ENCODE measurements around the gene ZNF568. TPM values are rescaled to one million over a fixed set of nuclear protein-coding genes. Genes with fewer than 3 reads are reported as not detected.

ZNF568 gene
- total RNA-seq, 1 donor, result 13.5 TPM

DNA sequence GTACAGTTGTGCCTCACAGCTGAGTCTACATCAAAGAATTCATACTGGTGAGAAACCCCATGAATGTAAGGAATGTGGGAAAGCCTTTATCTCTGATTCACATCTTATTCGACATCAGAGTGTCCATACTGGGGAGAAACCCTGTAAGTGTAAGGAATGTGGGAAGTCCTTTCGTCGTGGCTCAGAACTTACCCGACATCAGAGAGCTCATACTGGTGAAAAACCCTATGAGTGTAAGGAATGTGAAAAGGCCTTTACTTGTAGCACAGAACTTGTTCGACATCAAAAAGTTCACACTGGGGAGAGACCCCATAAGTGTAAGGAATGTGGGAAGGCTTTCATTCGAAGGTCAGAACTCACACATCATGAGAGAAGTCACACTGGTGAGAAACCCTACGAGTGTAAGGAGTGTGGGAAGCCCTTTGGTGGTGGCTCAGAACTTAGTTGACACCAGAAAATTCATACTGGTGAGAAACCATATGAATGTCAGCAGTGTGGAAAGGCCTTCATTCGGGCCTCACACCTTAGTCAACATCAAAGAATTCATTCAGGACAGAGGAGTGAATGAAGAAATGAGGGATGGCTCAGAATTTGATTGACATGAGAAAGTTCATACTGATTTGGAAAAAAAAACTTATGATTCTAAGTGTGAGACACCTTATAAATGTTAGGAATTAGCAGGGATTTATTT lies 81.2 kb downstream of the ZNF568 start:
- TF ChIP-seq, protein P1, sequence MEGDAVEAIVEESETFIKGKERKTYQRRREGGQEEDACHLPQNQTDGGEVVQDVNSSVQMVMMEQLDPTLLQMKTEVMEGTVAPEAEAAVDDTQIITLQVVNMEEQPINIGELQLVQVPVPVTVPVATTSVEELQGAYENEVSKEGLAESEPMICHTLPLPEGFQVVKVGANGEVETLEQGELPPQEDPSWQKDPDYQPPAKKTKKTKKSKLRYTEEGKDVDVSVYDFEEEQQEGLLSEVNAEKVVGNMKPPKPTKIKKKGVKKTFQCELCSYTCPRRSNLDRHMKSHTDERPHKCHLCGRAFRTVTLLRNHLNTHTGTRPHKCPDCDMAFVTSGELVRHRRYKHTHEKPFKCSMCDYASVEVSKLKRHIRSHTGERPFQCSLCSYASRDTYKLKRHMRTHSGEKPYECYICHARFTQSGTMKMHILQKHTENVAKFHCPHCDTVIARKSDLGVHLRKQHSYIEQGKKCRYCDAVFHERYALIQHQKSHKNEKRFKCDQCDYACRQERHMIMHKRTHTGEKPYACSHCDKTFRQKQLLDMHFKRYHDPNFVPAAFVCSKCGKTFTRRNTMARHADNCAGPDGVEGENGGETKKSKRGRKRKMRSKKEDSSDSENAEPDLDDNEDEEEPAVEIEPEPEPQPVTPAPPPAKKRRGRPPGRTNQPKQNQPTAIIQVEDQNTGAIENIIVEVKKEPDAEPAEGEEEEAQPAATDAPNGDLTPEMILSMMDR (IDR thresholded peaks at IDR 0.05; ENCODE audit: insufficient read depth, low read length), result no peak
- DNase-seq (ENCODE audit: low read depth), result no peak
- no peak overlapping the region for H3K4me3 ChIP-seq (ENCODE audit: low read depth, low read length)

DNA sequence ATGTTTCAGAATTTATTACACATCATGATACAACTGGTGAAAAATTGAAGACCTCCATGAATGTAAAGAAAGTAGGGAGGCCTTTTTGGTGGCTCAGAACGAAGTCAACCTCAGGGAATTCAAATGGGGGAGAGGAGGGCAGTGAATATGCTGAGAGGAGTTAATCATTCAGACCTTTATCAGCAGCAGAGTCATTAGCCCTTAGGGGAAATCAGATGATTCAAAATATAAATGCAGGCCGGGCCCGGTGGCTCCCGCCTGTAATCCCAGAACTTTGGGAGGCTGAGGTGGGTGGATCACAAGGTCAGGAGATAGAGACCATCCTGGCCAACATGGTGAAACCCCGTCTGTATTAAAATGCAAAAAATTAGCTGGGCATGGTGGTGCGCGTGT lies 81.7 kb downstream of the ZNF568 start:
- no peak overlapping the region for H3K4me3 ChIP-seq (ENCODE audit: low read depth, low read length)
- TF ChIP-seq, protein P1 (IDR thresholded peaks at IDR 0.05; ENCODE audit: insufficient read depth, low read length), result no peak
- no peak for DNase-seq (ENCODE audit: low read depth)

DNA sequence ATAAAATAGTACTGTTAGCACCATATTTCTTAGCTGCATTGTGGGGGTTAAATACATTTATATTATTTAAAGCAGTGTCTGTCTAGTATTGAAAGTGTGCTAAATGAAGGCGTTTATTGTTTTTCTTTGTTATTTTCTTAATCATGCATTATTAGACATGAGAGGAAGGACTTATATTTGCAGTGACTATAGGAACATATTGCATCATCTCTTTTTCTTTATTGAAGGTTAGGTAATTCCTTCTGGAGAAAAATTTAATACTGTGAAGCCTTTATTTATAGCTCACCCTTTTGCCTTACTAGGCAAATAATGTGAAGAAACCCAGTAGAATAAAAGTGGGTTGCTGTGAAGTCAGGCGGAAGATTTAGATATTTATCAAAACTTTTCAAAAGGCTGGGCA lies 83.2 kb downstream of the ZNF568 start:
- TF ChIP-seq, protein P1 (IDR thresholded peaks at IDR 0.05; ENCODE audit: insufficient read depth, low read length), result no peak
- no peak for DNase-seq (ENCODE audit: low read depth)

DNA sequence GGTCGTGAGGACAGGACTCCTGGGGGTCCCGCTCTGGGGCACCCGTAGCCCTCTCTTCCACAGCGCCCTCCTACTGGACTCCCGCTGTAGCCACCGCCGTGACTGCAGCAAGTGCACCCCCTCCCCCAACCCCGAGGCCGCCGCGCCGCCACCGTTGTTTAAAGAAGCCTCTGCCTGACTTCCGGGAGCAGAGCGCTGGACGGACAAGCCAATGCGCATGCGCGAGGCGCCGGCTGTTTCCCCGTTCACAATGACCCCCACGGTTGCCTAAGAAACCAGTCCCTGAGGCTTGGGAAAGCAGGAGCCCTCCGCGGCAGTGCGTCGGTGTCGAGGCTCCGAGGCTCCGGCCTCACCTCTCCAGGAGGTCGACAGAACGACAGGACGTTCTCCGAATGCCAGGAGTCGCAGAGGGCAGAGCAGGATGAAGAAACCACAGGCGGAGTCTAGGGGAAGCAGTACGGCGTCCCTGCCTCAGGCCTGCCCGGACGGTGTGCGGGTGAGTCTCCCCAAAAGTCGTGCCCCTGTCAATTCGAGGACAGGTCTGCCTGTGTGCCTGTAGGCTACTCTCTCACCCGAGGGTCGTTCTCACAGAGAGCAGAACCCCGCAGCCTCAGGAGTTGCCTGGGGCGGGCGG lies 91.6 kb downstream of the ZNF568 start:
- no peak for DNase-seq (ENCODE audit: low read depth)
- H3K4me3 ChIP-seq (ENCODE audit: low read depth, low read length), result no peak overlapping the region
- TF ChIP-seq, protein P1 (IDR thresholded peaks at IDR 0.05; ENCODE audit: insufficient read depth, low read length), result no peak

More for the DNA sequence above, 83.2 kb downstream of the ZNF568 start:
- H3K4me3 ChIP-seq (ENCODE audit: low read depth, low read length), result no peak overlapping the region

DNA sequence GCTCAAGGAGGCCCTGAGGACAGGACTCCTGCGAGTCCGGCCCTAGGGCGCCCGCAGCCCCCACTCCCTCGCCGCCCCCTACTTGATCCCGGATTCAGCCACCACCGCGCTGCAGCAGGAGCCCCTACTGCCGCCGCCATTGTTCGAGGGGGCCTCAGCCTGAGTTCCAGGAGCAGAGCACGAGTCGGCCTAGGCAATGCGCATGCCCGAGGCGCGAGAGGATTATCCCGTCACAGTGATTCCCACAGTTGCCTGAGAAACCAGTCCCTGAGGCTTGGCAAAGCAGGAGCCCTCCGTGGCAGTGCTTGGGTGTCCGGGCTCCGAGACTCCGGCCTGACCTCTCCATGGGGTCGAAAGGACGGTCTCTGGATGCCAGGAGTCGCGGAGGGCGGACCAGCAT lies 93.7 kb downstream of the ZNF568 start:
- H3K4me3 ChIP-seq (ENCODE audit: low read depth, low read length), result no peak overlapping the region
- TF ChIP-seq, protein P1 (IDR thresholded peaks at IDR 0.05; ENCODE audit: insufficient read depth, low read length), result no peak
- no peak for DNase-seq (ENCODE audit: low read depth)

DNA sequence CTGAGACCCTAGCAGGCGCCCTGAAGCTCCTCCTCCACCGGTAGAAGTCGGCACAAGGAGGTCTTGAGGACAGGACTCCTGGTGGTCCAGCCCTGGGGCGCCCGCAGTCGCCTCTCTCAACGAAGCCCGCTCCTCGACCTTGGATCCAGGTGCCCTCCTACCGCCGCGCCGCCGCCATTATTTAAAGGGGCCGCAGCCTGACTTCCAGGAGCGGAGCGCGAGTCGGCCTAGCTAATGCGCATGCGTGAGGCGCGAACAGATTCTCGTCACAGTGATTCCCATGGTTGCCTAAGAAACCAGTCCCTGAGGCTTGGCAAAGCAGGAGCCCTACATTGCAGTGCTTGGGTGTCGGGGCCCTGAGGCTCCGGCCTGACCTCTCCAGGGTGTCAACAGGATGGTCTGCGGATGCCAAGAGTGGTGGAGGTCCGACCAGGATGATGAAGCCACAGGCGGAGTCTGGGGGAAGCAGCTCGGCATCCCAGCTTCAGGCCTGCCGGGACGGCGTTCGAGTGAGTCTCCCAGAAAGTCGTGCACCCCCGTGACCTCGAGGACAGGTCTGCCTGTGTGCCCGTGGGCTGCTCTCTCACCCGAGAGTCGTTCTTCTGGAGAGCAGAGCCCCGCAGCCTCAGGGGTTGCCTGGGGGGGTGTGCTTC lies 96.1 kb downstream of the ZNF568 start:
- TF ChIP-seq, protein P1 (IDR thresholded peaks at IDR 0.05; ENCODE audit: insufficient read depth, low read length), result no peak
- no peak for DNase-seq (ENCODE audit: low read depth)
- H3K4me3 ChIP-seq (ENCODE audit: low read depth, low read length), result no peak overlapping the region

Measured in fibroblast of the aortic adventitia (primary cell).